ENCODE data around the gene COX7A1. TPM values are rescaled to one million over a fixed set of nuclear protein-coding genes. Genes with fewer than 3 reads are reported as not detected.

Gene COX7A1
- polyA plus RNA-seq, 1 donor (not counting 4 experiments of a cell fraction or from before 2014, with no cell fraction given), result 2.6 TPM

GRCh38 chr19:36113894-36114720 is 38.1 kb downstream of the COX7A1 start:
- H3K9ac ChIP-seq (ENCODE audit: control insufficient read depth, extremely low read depth, insufficient read depth, low read length), result peak overlapping the region; percentile 93
- H3K4me3 ChIP-seq (ENCODE audit: control insufficient read depth in 2 of 3, extremely low read depth in 1 of 3, insufficient read depth in 2 of 3, low read depth in 1 of 3, low read length in 3 of 3), result peak overlapping the region; percentile 83 to 97 (median 94)
- no peaks in the 10 kb centered on the region for H3K9me3 ChIP-seq (ENCODE audit: control insufficient read depth, low read depth, low read length)
- H3K27ac ChIP-seq (ENCODE audit: control insufficient read depth, insufficient read depth, low read length), result peak overlapping the region; percentile 90
- H2AFZ ChIP-seq (ENCODE audit: control insufficient read depth, low read length), result peak overlapping the region; percentile 91
- H3K9me1 ChIP-seq (ENCODE audit: control insufficient read depth, extremely low read depth, insufficient read depth, low read length), result no peaks in the 10 kb centered on the region
- H3K36me3 ChIP-seq (ENCODE audit: control insufficient read depth in 2 of 2, extremely low read depth in 1 of 2, insufficient read depth in 2 of 2, low read length in 2 of 2), result peaks cover 13 to 18% of the 10 kb centered on the region in 2 experiments
- H3K4me2 ChIP-seq (ENCODE audit: control insufficient read depth, extremely low read depth, insufficient read depth, low read depth, low read length), result peak overlapping the region; percentile 97
- H3K4me1 ChIP-seq (ENCODE audit: control insufficient read depth, extremely low read depth, insufficient read depth, low read length), result peaks cover 10% of the 10 kb centered on the region
- DNase-seq (ENCODE audit: low read depth, low spot score) (no peak), FAIRE-seq (no peak)
- H4K20me1 ChIP-seq (ENCODE audit: control insufficient read depth, extremely low read depth, insufficient read depth, low read length), result peaks cover 3% of the 10 kb centered on the region
- TF ChIP-seq CTCF (optimal IDR thresholded peaks at IDR 0.05 in 1 of 3, IDR thresholded peaks at IDR 0.05 in 1 of 3, conservative IDR thresholded peaks at IDR 0.05 in 1 of 3; ENCODE audit: extremely low read depth in 1 of 3, insufficient read depth in 2 of 3, low read length in 3 of 3) (peak; percentile 28 to 50 (median 42)), EZH2 (IDR thresholded peaks at IDR 0.05; ENCODE audit: low read length) (no peak)
- no peaks in the 10 kb centered on the region for H3K27me3 ChIP-seq (ENCODE audit: control insufficient read depth, extremely low read depth, insufficient read depth, low read length)
- dilution Hi-C loops (cut with MboI; ENCODE audit: extremely low pct_ligation_motif_present, low sequenced_read_pairs), result no loop called here
- peaks cover 19% of the 10 kb centered on the region for H3K79me2 ChIP-seq (ENCODE audit: control insufficient read depth, insufficient read depth, low read length)

GRCh38 chr19:36113425-36113824 is 38.8 kb downstream of the COX7A1 start:
- H3K9ac ChIP-seq (ENCODE audit: control insufficient read depth, extremely low read depth, insufficient read depth, low read length), result peak overlapping the region; percentile 93
- no peak overlapping the region for H2AFZ ChIP-seq (ENCODE audit: control insufficient read depth, low read length)
- TF ChIP-seq CTCF (optimal IDR thresholded peaks at IDR 0.05 in 1 of 3, IDR thresholded peaks at IDR 0.05 in 1 of 3, conservative IDR thresholded peaks at IDR 0.05 in 1 of 3; ENCODE audit: extremely low read depth in 1 of 3, insufficient read depth in 2 of 3, low read length in 3 of 3) (no peak), EZH2 (IDR thresholded peaks at IDR 0.05; ENCODE audit: low read length) (no peak)
- dilution Hi-C loops (cut with MboI; ENCODE audit: extremely low pct_ligation_motif_present, low sequenced_read_pairs), result no loop called here
- H3K27me3 ChIP-seq (ENCODE audit: control insufficient read depth, extremely low read depth, insufficient read depth, low read length), result no peaks in the 10 kb centered on the region
- peak overlapping the region; percentile 83 to 97 (median 94) for H3K4me3 ChIP-seq (ENCODE audit: control insufficient read depth in 2 of 3, extremely low read depth in 1 of 3, insufficient read depth in 2 of 3, low read depth in 1 of 3, low read length in 3 of 3)
- peaks cover 19% of the 10 kb centered on the region for H3K79me2 ChIP-seq (ENCODE audit: control insufficient read depth, insufficient read depth, low read length)
- H3K9me1 ChIP-seq (ENCODE audit: control insufficient read depth, extremely low read depth, insufficient read depth, low read length), result no peaks in the 10 kb centered on the region
- H3K4me2 ChIP-seq (ENCODE audit: control insufficient read depth, extremely low read depth, insufficient read depth, low read depth, low read length), result peak overlapping the region; percentile 97
- H3K27ac ChIP-seq (ENCODE audit: control insufficient read depth, insufficient read depth, low read length), result no peak overlapping the region
- H3K4me1 ChIP-seq (ENCODE audit: control insufficient read depth, extremely low read depth, insufficient read depth, low read length), result peaks cover 10% of the 10 kb centered on the region
- H3K9me3 ChIP-seq (ENCODE audit: control insufficient read depth, low read depth, low read length), result no peaks in the 10 kb centered on the region
- FAIRE-seq (no peak), DNase-seq (ENCODE audit: low read depth, low spot score) (no peak)
- peaks cover 3% of the 10 kb centered on the region for H4K20me1 ChIP-seq (ENCODE audit: control insufficient read depth, extremely low read depth, insufficient read depth, low read length)
- H3K36me3 ChIP-seq (ENCODE audit: control insufficient read depth in 2 of 2, extremely low read depth in 1 of 2, insufficient read depth in 2 of 2, low read length in 2 of 2), result peaks cover 13 to 16% of the 10 kb centered on the region in 2 experiments
